MM.1S (cell line): ENCODE results near the gene CCDC71L.

Experiments used
- DNase-seq: peaks from one replicate; pipeline ENCODE4 v3.0.0-alpha.2; 2015
- H2AFZ ChIP-seq: fragments of 300-600 bp; sonication (generic); 2 replicates; pipeline ENCODE4 v1.6.0; 2016; ENCODE audit warnings: antibody characterized with exemption, low read length
- H3F3A ChIP-seq: fragments of 300-600 bp; sonication (generic); 2 replicates; pipeline ENCODE4 v1.6.1; 2016; ENCODE audit warnings: mild to moderate bottlenecking, antibody characterized with exemption, low read length, moderate library complexity, mixed read lengths; ENCODE audit not compliant: insufficient read depth
- H3K27ac ChIP-seq: fragments of 300-600 bp; sonication (generic); 2 replicates; pipeline ENCODE4 v1.5.1; 2016; ENCODE audit warnings: mild to moderate bottlenecking, low read length
- H3K27me3 ChIP-seq: fragments of 300-600 bp; sonication (generic); replicated peaks from 2 replicates; pipeline ENCODE4 v1.6.0; 2016; ENCODE audit warnings: low read length; ENCODE audit not compliant: insufficient read depth
- H3K36me3 ChIP-seq: fragments of 300-600 bp; sonication (generic); replicated peaks from 2 replicates; pipeline ENCODE4 v1.6.1; 2016; ENCODE audit warnings: mild to moderate bottlenecking, low read length, mixed read lengths; ENCODE audit not compliant: insufficient read depth
- H3K4me1 ChIP-seq: fragments of 300-600 bp; sonication (generic); 2 replicates; pipeline ENCODE4 v1.6.1; 2016; ENCODE audit warnings: low read length, mixed read lengths
- H3K4me2 ChIP-seq: fragments of 300-600 bp; sonication (generic); 2 replicates; pipeline ENCODE4 v1.6.0; 2016; ENCODE audit warnings: low read depth, low read length
- H3K4me3 ChIP-seq: fragments of 300-600 bp; sonication (generic); 2 replicates; pipeline ENCODE4 v1.5.1; 2016; ENCODE audit warnings: low read length, mixed read lengths
- H3K79me2 ChIP-seq: fragments of 300-600 bp; sonication (generic); 2 replicates; pipeline ENCODE4 v1.6.1; 2016; ENCODE audit warnings: mixed run types, low read length, mixed read lengths
- H3K9ac ChIP-seq: fragments of 300-600 bp; sonication (generic); 2 replicates; pipeline ENCODE4 v1.6.1; 2016; ENCODE audit warnings: low read length, mixed read lengths
- H3K9me2 ChIP-seq: fragments of 300-600 bp; sonication (generic); replicated peaks from 2 replicates; pipeline ENCODE4 v1.6.1; 2016; ENCODE audit warnings: mild to moderate bottlenecking, low read length, mixed read lengths; ENCODE audit not compliant: insufficient read depth
- H3K9me3 ChIP-seq: fragments of 300-600 bp; sonication (generic); replicated peaks from 2 replicates; pipeline ENCODE4 v1.6.1; 2016; ENCODE audit warnings: mild to moderate bottlenecking, low read length, mixed read lengths; ENCODE audit not compliant: insufficient read depth
- H4K20me1 ChIP-seq: fragments of 300-600 bp; sonication (generic); 2 replicates; pipeline ENCODE4 v1.6.1; 2016; ENCODE audit warnings: mild to moderate bottlenecking, low read length, moderate library complexity, mixed read lengths; ENCODE audit not compliant: insufficient read depth
- CTCF ChIP-seq: fragments of 300-600 bp; sonication (generic); IDR thresholded peaks from 2 replicates; pipeline ENCODE4 v1.5.1; 2016; ENCODE audit warnings: antibody characterized with exemption, low read length, mixed read lengths
- EZH2 ChIP-seq: fragments of 300-600 bp; sonication (generic); optimal IDR thresholded peaks from 2 replicates; pipeline ENCODE3; 2017; ENCODE audit warnings: low read depth, mild to moderate bottlenecking, antibody characterized with exemption, low read length, mixed read lengths
- EZH2phosphoT487 ChIP-seq: fragments of 300-600 bp; sonication (generic); IDR thresholded peaks from 2 replicates; pipeline ENCODE4 v1.6.1; 2018; ENCODE audit warnings: antibody characterized with exemption, low read length

Gene CCDC71L

GRCh38 chr7:106626376-106627164, 34.4 kb downstream of the CCDC71L start:
- TF ChIP-seq CTCF (no peak), EZH2phosphoT487 (no peak), EZH2 (no peak)

GRCh38 chr7:106625678-106626301, 35.2 kb downstream of the CCDC71L start:
- Histone ChIP-seq H3K27ac (no peak overlapping the region), H2AFZ (no peak overlapping the region), H3K9ac (no peak overlapping the region), H4K20me1 (no peaks in the 10 kb centered on the region), H3K9me2 (no peaks in the 10 kb centered on the region), H3K79me2 (no peaks in the 10 kb centered on the region), H3K27me3 (no peaks in the 10 kb centered on the region), H3K9me3 (no peaks in the 10 kb centered on the region), H3F3A (no peaks in the 10 kb centered on the region), H3K36me3 (no peaks in the 10 kb centered on the region), H3K4me3 (no peak overlapping the region), H3K4me1 (no peaks in the 10 kb centered on the region), H3K4me2 (no peak overlapping the region)
- TF ChIP-seq CTCF: no peak
- TF ChIP-seq EZH2phosphoT487: no peak
- no peak for TF ChIP-seq EZH2
- DNase-seq: no peak

More at GRCh38 chr7:106626376-106627164, 34.4 kb downstream of the CCDC71L start:
- H4K20me1 ChIP-seq: no peaks in the 10 kb centered on the region
- H3K9me2 ChIP-seq: no peaks in the 10 kb centered on the region
- no peak overlapping the region for H3K27ac ChIP-seq
- no peak overlapping the region for H2AFZ ChIP-seq
- no peak overlapping the region for H3K4me2 ChIP-seq
- H3K4me1 ChIP-seq: no peaks in the 10 kb centered on the region
- H3K36me3 ChIP-seq: no peaks in the 10 kb centered on the region
- H3K9me3 ChIP-seq: no peaks in the 10 kb centered on the region
- no peaks in the 10 kb centered on the region for H3K79me2 ChIP-seq
- H3K4me3 ChIP-seq: no peak overlapping the region
- H3F3A ChIP-seq: no peaks in the 10 kb centered on the region
- no peak overlapping the region for H3K9ac ChIP-seq
- no peak for DNase-seq
- H3K27me3 ChIP-seq: no peaks in the 10 kb centered on the region

DNA sequence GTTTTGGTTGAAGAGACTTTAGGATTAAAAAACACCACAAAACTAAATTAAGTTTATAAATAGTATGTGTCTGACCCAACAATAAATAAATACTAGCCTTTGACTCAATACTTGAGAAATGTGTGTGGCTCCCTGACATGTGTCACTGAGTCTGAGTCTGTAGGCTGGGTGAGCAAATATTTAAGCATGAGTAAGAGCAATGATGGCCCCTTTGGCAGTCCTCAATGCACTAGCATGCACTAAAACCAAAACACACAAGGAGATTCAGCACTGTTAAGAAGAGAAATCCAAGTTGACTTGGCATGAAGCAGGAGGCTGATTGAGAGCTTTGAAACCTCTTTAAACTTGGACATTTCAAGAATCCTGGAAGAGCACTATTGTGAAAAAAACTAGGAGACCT, 37.1 kb downstream of the CCDC71L start:
- H3K27me3 ChIP-seq: no peaks in the 10 kb centered on the region
- H3K9me3 ChIP-seq: no peaks in the 10 kb centered on the region

More for the DNA sequence above, 37.1 kb downstream of the CCDC71L start:
- no peak overlapping the region for H3K27ac ChIP-seq
- H3K4me1 ChIP-seq: no peaks in the 10 kb centered on the region
- H3K79me2 ChIP-seq: no peaks in the 10 kb centered on the region
- no peak overlapping the region for H3K4me2 ChIP-seq
- no peak overlapping the region for H3K4me3 ChIP-seq
- H3F3A ChIP-seq: no peaks in the 10 kb centered on the region
- no peaks in the 10 kb centered on the region for H3K36me3 ChIP-seq
- DNase-seq: no peak
- no peak overlapping the region for H3K9ac ChIP-seq
- H3K9me2 ChIP-seq: no peaks in the 10 kb centered on the region
- H2AFZ ChIP-seq: no peak overlapping the region
- no peaks in the 10 kb centered on the region for H4K20me1 ChIP-seq
- TF ChIP-seq EZH2 (no peak), CTCF (no peak)
